HEK293 (cell line): Measurements from ENCODE around the gene TPGS1.

ENCODE experiments used
- CTCF ChIA-PET: fragments of 350-600 bp; formaldehyde crosslinking; extraction: SDS; loops from one replicate; lab custom pipeline; 2021; ENCODE audit warnings: antibody characterized with exemption; lab: Yijun Ruan, JAX
- POLR2A ChIA-PET: fragments of 300-600 bp; formaldehyde crosslinking; extraction: SDS; loops from one replicate; lab custom pipeline; 2020; ENCODE audit warnings: antibody characterized with exemption, inconsistent platforms; lab: Yijun Ruan, JAX
- H3K27ac ChIP-seq: fragments of 200-500 bp; sonication (Bioruptor generic); 2 replicates; pipeline ENCODE4 v1.5.1; 2014; ENCODE audit warnings: low read depth, low read length, control low read depth, inconsistent platforms; ENCODE audit errors: extremely low read depth
- H3K36me3 ChIP-seq, 2 experiments: fragments of 200-500 bp in 1 of 2; sonication (Bioruptor generic) in 1 of 2; 1 replicate in 1 of 2; 2 replicates in 1 of 2; pipeline ENCODE4 v1.5.1; 2014 to 2017; ENCODE audit warnings: inconsistent platforms in 2 of 2, low read length in 2 of 2; ENCODE audit not compliant: control insufficient read depth in 2 of 2, insufficient read depth in 1 of 2
- H3K4me1 ChIP-seq: fragments of 200-500 bp; sonication (Bioruptor generic); 2 replicates; pipeline ENCODE4 v1.5.1; 2014; ENCODE audit warnings: mild to moderate bottlenecking, low read length, inconsistent platforms; ENCODE audit not compliant: control insufficient read depth, insufficient read depth
- H3K4me3 ChIP-seq: 2 replicates; pipeline ENCODE4 v1.5.1; 2011; ENCODE audit warnings: low read depth, mild to moderate bottlenecking, control low read depth, low read length, moderate library complexity
- H3K9me3 ChIP-seq: fragments of 200-500 bp; sonication (Bioruptor generic); 2 replicates; pipeline ENCODE4 v1.5.1; 2014; ENCODE audit warnings: low read depth, low read length, inconsistent platforms; ENCODE audit not compliant: control insufficient read depth, insufficient read depth
- EGR2 ChIP-seq: fragments of 450-650 bp; formaldehyde crosslinking; IDR thresholded peaks from 2 replicates; pipeline ENCODE4 v1.5.1; 2016; ENCODE audit warnings: low read depth, missing biosample characterization, missing genetic modification characterization
- HIC1 ChIP-seq: fragments of 450-650 bp; formaldehyde crosslinking; IDR thresholded peaks from 2 replicates; pipeline ENCODE4 v1.5.1; 2016; ENCODE audit warnings: missing biosample characterization, missing genetic modification characterization
- IKZF3 ChIP-seq: fragments of 450-650 bp; IDR thresholded peaks from 2 replicates; pipeline ENCODE4 v1.5.0; 2018; ENCODE audit warnings: missing biosample characterization, mild to moderate bottlenecking, missing genetic modification characterization, moderate library complexity
- INSM2 ChIP-seq: fragments of 450-650 bp; formaldehyde crosslinking; IDR thresholded peaks from 2 replicates; pipeline ENCODE4 v1.5.1; 2016; ENCODE audit warnings: missing biosample characterization, missing genetic modification characterization
- ZFHX2 ChIP-seq: fragments of 450-650 bp; formaldehyde crosslinking; conservative IDR thresholded peaks from 2 replicates; pipeline ENCODE4 v1.5.1; 2016; ENCODE audit warnings: missing biosample characterization, missing genetic modification characterization
- ZNF518A ChIP-seq: fragments of 450-650 bp; formaldehyde crosslinking; conservative IDR thresholded peaks from 2 replicates; pipeline ENCODE4 v1.5.1; 2016; ENCODE audit warnings: low read depth, missing biosample characterization, missing genetic modification characterization
- ZNF623 ChIP-seq: fragments of 450-650 bp; formaldehyde crosslinking; IDR thresholded peaks from 2 replicates; pipeline ENCODE4 v1.5.1; 2016; ENCODE audit warnings: missing biosample characterization, missing genetic modification characterization
- ZNF664 ChIP-seq: fragments of 450-650 bp; formaldehyde crosslinking; IDR thresholded peaks from 2 replicates; pipeline ENCODE4 v1.5.1; 2016; ENCODE audit warnings: missing biosample characterization, missing genetic modification characterization
- ZNF777 ChIP-seq: fragments of 450-650 bp; formaldehyde crosslinking; IDR thresholded peaks from 2 replicates; pipeline ENCODE4 v1.5.1; 2017; ENCODE audit warnings: missing biosample characterization, missing genetic modification characterization, borderline replicate concordance

Gene TPGS1

GRCh38 chr19:470701-471100 is 36.6 kb upstream of the TPGS1 start:
- Histone ChIP-seq H3K4me1 (no peaks in the 10 kb centered on the region), H3K9me3 (no peaks in the 10 kb centered on the region), H3K36me3 (no peaks in the 10 kb centered on the region), H3K27ac (no peak overlapping the region), H3K4me3 (no peak overlapping the region)
- peak; percentile 80 for TF ChIP-seq ZNF664 (tag by site-specific recombination)
- no peak for TF ChIP-seq ZNF777 (tag by site-specific recombination)
- POLR2A ChIA-PET: no interaction called here
- CTCF ChIA-PET: no interaction called here

- H3K4me3 ChIP-seq: no peak overlapping the region
- H3K27ac ChIP-seq: no peak overlapping the region
- TF ChIP-seq ZFHX2 (tag by site-specific recombination): peak; percentile 74
- TF ChIP-seq EGR2 (tag by site-specific recombination): peak; percentile 49; the same call in 1 of the 2 replicates
- no peak for TF ChIP-seq INSM2 (tag by site-specific recombination)
- no peaks in the 10 kb centered on the region for H3K9me3 ChIP-seq
- H3K4me1 ChIP-seq: no peaks in the 10 kb centered on the region
- POLR2A ChIA-PET: no interaction called here
- CTCF ChIA-PET: interaction anchor here (0.6 to 0.8 kb wide), 2 partner anchors 88 to 178 kb away, joined by 3 read pairs; no protein-coding TSS in a partner anchor
- H3K36me3 ChIP-seq: no peaks in the 10 kb centered on the region
Measured at GRCh38 chr19:472005-472858, 35.1 kb upstream of the TPGS1 start.

GRCh38 chr19:474126-475078 is 32.9 kb upstream of the TPGS1 start:
- no peaks in the 10 kb centered on the region for H3K36me3 ChIP-seq
- no peak for TF ChIP-seq IKZF3
- TF ChIP-seq HIC1 (tag by site-specific recombination): 0 out of 2 replicates have a peak, but pooled peaks have one; percentile 26
- TF ChIP-seq, all 188 proteins: peak for 1
- Histone ChIP-seq H3K4me3 (no peak overlapping the region), H3K9me3 (no peaks in the 10 kb centered on the region), H3K4me1 (no peaks in the 10 kb centered on the region), H3K27ac (no peak overlapping the region)
- ChIA-PET POLR2A (no interaction called here), CTCF (interaction anchor here (1.0 to 1.9 kb wide), 2 partner anchors 16 to 32 kb away, joined by 3 to 4 read pairs; no protein-coding TSS in a partner anchor)

- ChIA-PET POLR2A (no interaction called here), CTCF (interaction anchor here (1.0 to 1.9 kb wide), 3 partner anchors 15 to 35 kb away, joined by 3 to 7 read pairs (median 4); no protein-coding TSS in a partner anchor)
- peak; percentile 75 for TF ChIP-seq ZNF623 (tag by site-specific recombination)
- TF ChIP-seq ZNF518A (tag by site-specific recombination): no peak
- no peak overlapping the region for H3K27ac ChIP-seq
- H3K4me3 ChIP-seq: no peak overlapping the region
- no peaks in the 10 kb centered on the region for H3K9me3 ChIP-seq
- no peaks in the 10 kb centered on the region for H3K4me1 ChIP-seq
- no peaks in the 10 kb centered on the region for H3K36me3 ChIP-seq
Measured at GRCh38 chr19:475360-475759, 31.9 kb upstream of the TPGS1 start.
